ENCODE results near the gene SMARCD1.

Gene SMARCD1

GRCh38 chr12:50065726-50066310, 19.3 kb upstream of the SMARCD1 start:
- DNase-seq = no peak
- no peak for TF ChIP-seq CTCF (IDR thresholded peaks at IDR 0.05; ENCODE audit: low read depth, low read length)
- no peaks in the 10 kb centered on the region for H3K9me3 ChIP-seq
- H3K4me3 ChIP-seq (ENCODE audit: low read depth, low read length) = no peak overlapping the region
- H3K27me3 ChIP-seq = no peaks in the 10 kb centered on the region
- peaks cover 61% of the 10 kb centered on the region for H3K36me3 ChIP-seq
- H3K4me1 ChIP-seq = peaks cover 6% of the 10 kb centered on the region

GRCh38 chr12:50066402-50066801, 18.7 kb upstream of the SMARCD1 start:
- no peaks in the 10 kb centered on the region for H3K9me3 ChIP-seq
- TF ChIP-seq CTCF (IDR thresholded peaks at IDR 0.05; ENCODE audit: low read depth, low read length) = no peak
- H3K4me3 ChIP-seq (ENCODE audit: low read depth, low read length) = no peak overlapping the region
- no peak for DNase-seq
- peaks cover 58% of the 10 kb centered on the region for H3K36me3 ChIP-seq
- peaks cover 6% of the 10 kb centered on the region for H3K4me1 ChIP-seq
- no peaks in the 10 kb centered on the region for H3K27me3 ChIP-seq

- H3K4me3 ChIP-seq (ENCODE audit: low read depth, low read length) = no peak overlapping the region
- peaks cover 6% of the 10 kb centered on the region for H3K4me1 ChIP-seq
- DNase-seq = no peak
- H3K36me3 ChIP-seq = peaks cover 35% of the 10 kb centered on the region
- no peak for TF ChIP-seq CTCF (IDR thresholded peaks at IDR 0.05; ENCODE audit: low read depth, low read length)
- no peaks in the 10 kb centered on the region for H3K27me3 ChIP-seq
- H3K9me3 ChIP-seq = no peaks in the 10 kb centered on the region
Measured at GRCh38 chr12:50069069-50069468, 16.1 kb upstream of the SMARCD1 start.

GRCh38 chr12:50069539-50069938, 15.6 kb upstream of the SMARCD1 start:
- peaks cover 32% of the 10 kb centered on the region for H3K36me3 ChIP-seq
- DNase-seq = no peak
- peaks cover 6% of the 10 kb centered on the region for H3K4me1 ChIP-seq
- no peak overlapping the region for H3K4me3 ChIP-seq (ENCODE audit: low read depth, low read length)
- no peaks in the 10 kb centered on the region for H3K9me3 ChIP-seq
- no peaks in the 10 kb centered on the region for H3K27me3 ChIP-seq
- TF ChIP-seq CTCF (IDR thresholded peaks at IDR 0.05; ENCODE audit: low read depth, low read length) = no peak

GRCh38 chr12:50070314-50071060, 14.7 kb upstream of the SMARCD1 start:
- peak; percentile 97 for TF ChIP-seq CTCF (IDR thresholded peaks at IDR 0.05; ENCODE audit: low read depth, low read length)
- DNase-seq = peak; percentile 84
- H3K4me1 ChIP-seq = peaks cover 6% of the 10 kb centered on the region
- no peaks in the 10 kb centered on the region for H3K27me3 ChIP-seq
- no peaks in the 10 kb centered on the region for H3K9me3 ChIP-seq
- H3K36me3 ChIP-seq = peaks cover 28% of the 10 kb centered on the region
- H3K4me3 ChIP-seq (ENCODE audit: low read depth, low read length) = no peak overlapping the region
